Measurements from ENCODE around the gene AMOT.

The AMOT gene

GRCh38 chrX:112839856-112840255 is 775 bp downstream of the AMOT start:
- no peak for DNase-seq

DNA sequence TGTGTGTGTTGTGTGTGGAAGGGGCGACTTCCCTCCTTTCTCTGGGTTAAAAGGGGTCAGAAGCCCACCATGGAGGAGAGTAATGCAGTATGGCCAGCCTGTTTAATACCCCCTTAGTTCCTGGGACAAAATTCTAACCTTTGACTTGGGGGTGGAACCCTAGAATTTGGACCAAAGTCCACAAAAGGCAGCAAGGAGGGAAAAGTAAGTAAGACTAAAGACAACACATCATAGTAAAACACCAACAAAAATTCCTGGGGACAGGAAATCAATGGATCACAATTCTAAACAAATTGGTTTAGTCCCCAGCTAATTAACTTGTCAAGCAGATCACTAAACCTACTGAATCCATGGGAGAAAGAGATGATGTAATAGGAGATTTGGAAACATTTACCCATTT is 3.1 kb downstream of the AMOT start:
- no peak for DNase-seq

- DNase-seq = no peak
These were observed 5.6 kb downstream of the AMOT start for GRCh38 chrX:112835019-112835418.

- no peak for DNase-seq
These were observed 6.4 kb downstream of the AMOT start for GRCh38 chrX:112834031-112834845.

- DNase-seq = peak; percentile 33
These were observed 8.0 kb downstream of the AMOT start for GRCh38 chrX:112832481-112833095.

GRCh38 chrX:112830540-112830939 is 10.1 kb downstream of the AMOT start:
- DNase-seq = no peak

- no peak for DNase-seq
These were observed 13.2 kb downstream of the AMOT start for GRCh38 chrX:112827292-112827903.

GRCh38 chrX:112826023-112826422 is 14.6 kb downstream of the AMOT start:
- no peak for DNase-seq

DNA sequence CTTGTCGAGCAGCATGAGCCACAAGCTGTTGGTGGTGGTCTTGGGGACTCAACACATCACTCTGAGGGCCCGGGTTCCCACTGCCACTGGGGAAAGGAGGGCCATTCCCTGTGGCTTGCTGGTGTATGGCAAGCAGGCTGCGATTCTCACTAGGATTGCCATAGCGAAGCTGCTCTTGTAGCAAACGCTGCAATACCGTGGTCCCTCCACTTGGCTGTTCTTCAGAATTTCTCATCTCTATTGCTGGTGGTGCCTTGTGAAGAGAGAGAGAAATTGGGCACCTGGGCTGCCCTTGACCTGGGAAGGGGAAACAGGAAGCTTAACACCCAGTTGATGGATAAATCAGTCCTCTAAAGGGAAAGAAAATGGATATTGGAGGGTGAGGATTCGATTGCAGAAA is 17.7 kb downstream of the AMOT start:
- DNase-seq = no peak

- no peak for DNase-seq
These were observed 20.0 kb downstream of the AMOT start for GRCh38 chrX:112820364-112821268.

DNA sequence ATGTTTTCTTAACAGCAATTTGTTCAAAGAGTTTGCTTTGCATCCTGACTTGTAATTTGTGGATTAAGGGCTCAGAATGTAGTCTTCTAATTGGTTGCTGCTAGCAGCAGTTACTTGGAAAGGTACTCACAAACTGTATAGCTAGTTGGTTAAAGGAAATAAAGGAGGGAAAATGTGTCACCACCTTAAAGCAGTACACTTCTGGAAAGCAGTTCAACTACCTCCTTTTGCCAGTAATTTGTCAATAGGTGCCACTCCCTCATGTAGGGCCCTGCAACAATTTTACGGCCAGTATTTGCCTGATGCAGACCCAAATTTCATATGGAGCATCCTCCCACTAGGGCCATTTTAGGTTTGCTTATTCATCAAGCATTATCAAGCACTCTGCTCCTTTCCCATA is 20.8 kb downstream of the AMOT start:
- no peak for DNase-seq

- no peak for DNase-seq
These were observed 21.5 kb downstream of the AMOT start for GRCh38 chrX:112819008-112819640.

DNA sequence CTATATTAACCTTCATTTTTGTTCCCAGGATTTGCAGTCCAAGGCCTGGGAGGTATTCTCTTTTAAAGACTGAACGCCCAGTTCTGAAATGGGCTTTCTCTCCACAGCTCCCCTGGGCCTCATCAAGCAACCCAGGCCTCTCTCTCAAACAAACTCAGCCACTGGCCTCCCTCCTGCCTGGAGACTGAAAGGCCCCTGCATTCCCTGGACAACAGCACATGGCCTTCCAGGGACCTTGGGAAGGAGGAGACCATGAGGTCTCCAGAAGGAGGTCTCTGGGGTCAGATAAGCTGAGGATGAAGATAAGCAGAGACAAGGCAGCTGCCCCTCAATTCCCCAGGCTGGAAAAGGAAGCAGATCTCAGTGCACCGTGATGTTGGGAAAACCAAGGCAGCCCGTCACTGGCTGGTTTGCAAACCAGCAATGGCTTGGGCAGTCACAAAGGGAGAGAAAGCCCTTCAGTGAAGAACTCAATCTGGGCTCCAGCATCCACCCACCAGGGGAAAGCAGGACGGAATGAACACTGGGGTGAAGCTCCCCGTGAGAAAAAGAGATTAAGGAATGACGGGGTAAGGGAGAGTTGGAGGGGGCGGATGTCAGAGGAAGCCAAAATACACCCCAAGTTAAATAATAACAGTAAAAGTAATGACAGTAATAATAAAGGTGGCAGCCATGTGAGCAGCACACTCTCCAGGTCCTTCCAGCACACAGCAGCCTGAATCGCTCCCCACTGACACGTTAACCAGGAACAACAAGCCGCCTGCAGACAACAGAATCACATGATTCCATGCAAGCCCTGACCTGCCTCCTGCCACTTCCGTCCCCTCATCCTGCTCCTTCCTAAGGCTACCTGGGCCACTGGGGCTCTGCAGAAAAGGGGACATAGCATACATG is 22.3 kb downstream of the AMOT start:
- peak; percentile 22 for DNase-seq

DNA sequence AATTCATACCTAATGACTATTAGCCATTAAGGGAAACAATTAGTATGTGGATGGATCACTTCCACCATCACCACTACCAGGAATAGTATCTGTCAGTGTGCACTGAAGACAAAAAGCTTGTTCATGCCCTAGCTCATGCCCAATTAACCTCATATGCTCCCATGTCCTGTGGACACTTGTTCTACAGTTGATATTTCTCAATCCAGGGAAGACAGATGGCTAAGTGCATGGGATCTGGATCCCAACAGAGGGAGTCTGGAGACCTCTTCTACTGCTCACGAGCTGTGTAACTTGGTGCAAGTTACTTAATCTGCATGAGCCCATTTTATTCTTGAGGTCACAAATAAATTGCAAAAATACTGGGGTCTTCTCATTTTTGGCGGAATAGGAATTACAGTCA is 23.7 kb downstream of the AMOT start:
- DNase-seq = no peak

DNA sequence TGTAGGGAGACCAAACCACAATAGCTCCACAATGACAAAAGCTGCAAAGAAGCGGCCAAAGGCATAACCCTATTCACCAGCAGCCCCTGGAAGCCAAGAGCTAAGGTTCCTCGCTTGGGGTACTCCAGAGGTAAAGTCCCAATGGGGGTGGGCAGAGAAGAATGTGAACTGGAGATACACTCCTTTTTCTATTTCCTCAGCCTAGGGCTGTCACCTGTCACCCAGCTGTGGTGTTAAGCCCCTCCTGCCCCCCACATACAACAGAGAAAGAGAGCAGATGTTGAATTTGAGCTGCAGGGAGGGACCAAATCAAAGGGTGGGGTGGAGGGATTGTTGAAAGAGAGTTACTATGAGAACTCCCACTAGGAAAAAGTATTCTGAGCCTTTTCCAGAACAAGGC is 26.1 kb downstream of the AMOT start:
- no peak for DNase-seq

DNA sequence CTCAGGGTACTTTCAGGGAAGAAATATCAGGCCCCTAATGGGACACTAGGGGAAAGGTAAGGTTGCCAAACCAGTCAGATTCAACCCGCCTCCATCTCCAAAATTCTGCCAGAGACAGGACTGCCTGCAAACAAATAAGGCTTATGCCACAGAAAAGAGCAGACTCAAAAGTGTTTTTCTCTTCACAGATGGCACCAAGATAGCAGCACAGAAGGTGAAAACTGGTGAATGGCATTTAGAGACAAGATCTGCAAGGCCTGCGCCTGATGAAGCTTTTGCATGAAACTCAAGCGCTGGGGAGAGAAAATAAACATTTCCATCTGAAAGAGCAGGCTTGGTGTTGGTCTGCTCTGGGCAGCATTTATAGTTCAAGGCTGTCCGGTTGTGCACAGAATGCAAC is 27.9 kb downstream of the AMOT start:
- no peak for DNase-seq

- DNase-seq = no peak
These were observed 31.9 kb downstream of the AMOT start for GRCh38 chrX:112808651-112809195.

GRCh38 chrX:112808007-112808406 is 32.6 kb downstream of the AMOT start:
- no peak for DNase-seq

DNA sequence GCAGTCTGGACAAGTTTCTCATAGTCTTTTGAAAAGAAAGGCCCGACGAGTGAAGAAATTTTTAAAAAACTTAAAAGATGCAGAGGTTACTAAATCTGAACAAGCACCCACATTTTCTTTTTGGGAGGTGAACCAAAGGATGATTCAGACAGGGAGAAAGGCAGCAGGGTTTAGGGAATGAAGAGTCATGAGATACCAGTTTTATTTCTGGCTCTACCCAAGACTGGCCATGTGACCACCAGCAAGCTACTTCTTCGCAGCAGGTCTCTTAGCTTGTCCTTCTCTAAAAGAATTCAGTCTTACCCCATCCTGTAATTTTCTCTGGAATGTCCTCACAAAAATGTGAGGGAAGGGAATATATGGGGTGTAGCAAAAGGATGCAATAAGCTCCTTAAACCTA is 37.6 kb downstream of the AMOT start:
- no peak for DNase-seq

GRCh38 chrX:112802541-112802940 is 38.1 kb downstream of the AMOT start:
- DNase-seq = no peak

Data from NCI-H1436 treated with DMSO at 0.1 percent for 48 hours (cell line).